ENCODE measurements around the gene NDUFA12.
"Not testable (repeated sequence)": the region's sequence is repeated elsewhere in the genome, so short reads cannot be mapped to it uniquely, and the experiment has no call there.

The NDUFA12 gene

GRCh38 chr12:95003213-95003920, at the start of gene NDUFA12:
NDUFA12 (minus strand) TSS chr12:95003697; CDS start chr12:95003680, 17 bp downstream.
- DNase-seq (ENCODE audit: low read depth): peak; percentile 91

- no peak for DNase-seq (ENCODE audit: low read depth)
These were observed 47.7 kb upstream of the NDUFA12 start for GRCh38 chr12:95051241-95051640.

DNA sequence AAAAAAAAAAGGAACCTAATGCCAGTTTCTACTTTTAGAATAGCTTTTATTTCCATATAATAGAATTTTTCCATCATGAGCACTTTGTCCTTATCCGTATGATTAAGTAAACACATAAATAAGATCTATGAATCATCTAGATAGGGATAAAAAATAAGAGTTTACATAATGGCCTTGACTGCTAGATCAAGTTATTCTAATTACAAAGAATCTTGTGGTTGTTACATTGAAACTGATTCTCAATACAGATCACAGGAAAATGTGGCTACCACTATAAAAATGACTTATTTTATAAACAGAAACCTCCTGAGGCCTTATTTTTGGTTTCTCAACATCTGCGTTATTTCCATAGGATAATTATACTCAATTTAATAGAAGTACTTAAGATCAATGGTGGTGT, 34.4 kb upstream of the NDUFA12 start:
- DNase-seq (ENCODE audit: low read depth): no peak

DNA sequence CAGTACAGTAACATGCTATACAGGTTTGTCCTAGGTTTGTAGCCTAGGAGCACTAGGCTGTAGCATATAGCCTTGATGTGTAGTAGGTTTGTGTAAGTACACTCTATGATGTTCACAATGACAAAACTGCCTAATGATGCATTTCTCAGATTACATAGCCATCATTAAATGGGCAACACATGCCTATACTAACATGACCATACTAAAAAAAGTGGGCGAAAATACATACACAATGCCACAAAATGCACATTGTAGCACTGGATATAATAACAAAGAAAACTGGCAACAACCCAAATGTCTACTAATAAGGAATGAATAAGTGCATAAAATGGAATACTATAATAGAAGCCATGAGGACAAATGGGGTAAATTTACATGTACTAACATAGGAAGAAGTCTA, 31.3 kb upstream of the NDUFA12 start:
- DNase-seq (ENCODE audit: low read depth): no peak

GRCh38 chr12:95022477-95022876, 19.0 kb upstream of the NDUFA12 start:
- no peak for DNase-seq (ENCODE audit: low read depth)

GRCh38 chr12:95017482-95017881, 14.0 kb upstream of the NDUFA12 start:
- DNase-seq (ENCODE audit: low read depth): no peak

DNA sequence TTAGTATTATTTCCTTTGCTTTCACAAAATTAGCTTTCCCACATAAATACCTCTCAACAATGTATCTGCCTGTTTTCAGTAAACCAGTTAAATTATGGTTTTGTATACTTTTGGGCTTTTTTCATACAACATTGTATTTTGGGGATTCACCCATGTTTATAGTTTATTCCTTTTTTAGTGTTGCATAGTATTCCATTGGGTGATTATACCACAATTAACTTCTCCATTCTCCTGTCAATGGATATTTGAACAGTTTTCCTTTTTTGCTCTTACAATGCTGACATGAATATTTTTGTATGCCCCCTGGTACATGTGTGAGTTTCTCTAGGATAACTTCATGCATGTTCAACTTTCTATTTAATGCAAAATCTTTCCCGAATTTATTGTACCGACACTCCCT, 12.6 kb upstream of the NDUFA12 start:
- no peak for DNase-seq (ENCODE audit: low read depth)

DNA sequence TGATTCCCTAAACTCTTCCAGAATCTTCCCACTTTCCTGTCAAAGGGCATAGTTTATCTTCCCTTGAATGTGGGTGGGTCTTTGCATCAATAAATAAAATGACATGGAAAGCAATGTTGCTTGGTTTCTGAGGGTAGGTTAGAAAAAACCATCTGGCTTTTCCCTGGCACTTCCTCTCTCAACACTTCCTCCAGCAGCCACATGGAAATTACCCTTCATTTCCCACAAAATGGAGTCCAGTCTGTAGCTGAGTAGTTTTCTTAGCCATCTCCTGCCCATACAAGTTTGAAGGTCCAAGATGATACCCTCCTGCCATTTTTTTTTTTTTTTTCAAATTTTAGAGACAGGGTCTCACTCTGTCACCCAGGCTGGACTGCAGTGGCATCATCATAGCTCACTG, 11.1 kb upstream of the NDUFA12 start:
- DNase-seq (ENCODE audit: low read depth): no peak

- DNase-seq (ENCODE audit: low read depth): no peak
These were observed 2.7 kb upstream of the NDUFA12 start for GRCh38 chr12:95006206-95006605.

DNA sequence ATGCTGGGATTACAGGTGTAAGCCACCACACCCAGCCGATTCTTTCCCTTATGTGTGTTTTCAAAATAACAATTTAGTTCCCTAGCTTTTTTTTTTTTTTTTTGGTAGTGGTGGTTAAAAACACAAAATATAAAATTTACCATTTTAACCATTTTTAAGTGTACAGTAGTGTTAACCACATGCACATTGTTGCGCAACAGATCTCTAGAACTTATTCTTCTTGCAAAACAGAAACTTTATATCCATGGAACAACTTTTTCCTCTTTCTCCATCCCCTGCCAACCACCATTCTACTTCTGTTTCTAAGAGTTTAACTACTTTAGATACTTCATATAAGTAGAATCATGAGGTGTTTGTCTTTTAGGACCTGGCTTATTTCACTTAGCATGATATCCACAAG, 1.1 kb upstream of the NDUFA12 start:
- no peak for DNase-seq (ENCODE audit: low read depth)

- DNase-seq (ENCODE audit: low read depth): no peak
These were observed 400 bp upstream of the NDUFA12 start for GRCh38 chr12:95003921-95004272.

- DNase-seq (ENCODE audit: low read depth): no peak
These were observed 743 bp downstream of the NDUFA12 start for GRCh38 chr12:95002754-95003153.

DNA sequence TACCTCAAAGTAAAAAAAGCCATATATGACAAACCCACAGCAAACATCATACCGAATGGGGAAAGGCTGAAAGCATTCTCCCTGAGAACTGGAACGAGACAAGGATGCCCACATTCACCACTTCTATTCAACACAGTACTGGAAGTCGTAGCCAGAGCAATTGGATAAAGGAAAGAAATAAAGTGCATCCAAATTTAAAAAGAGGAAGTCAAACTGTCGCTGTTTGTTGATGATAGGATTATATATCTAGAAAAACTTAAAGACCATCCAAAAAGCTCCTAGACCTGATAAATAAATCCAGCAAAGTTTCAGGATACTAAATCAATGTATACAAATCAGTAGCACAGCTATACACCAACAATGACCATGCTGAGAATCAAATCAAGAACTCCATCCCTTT, 5.2 kb downstream of the NDUFA12 start:
- no peak for DNase-seq (ENCODE audit: low read depth)

DNA sequence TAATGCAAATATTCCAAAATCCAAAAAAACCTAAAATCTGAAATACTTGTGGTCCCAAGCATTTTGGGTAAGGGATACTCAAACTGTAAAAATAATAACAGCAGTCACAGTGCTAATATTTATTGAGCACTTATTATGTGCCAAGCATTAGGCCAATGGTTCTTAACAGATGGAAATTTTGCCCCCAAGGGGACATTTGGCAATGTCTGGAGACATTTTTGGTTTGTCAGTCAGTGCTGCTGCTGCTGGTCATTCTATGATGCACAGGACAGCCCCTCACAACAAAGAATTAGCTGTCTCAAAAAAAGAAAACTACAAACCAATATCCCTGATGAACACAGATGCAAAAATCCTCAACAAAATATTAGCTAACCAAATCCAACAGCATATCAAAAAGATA, 5.8 kb downstream of the NDUFA12 start:
- no peak for DNase-seq (ENCODE audit: low read depth)

DNA sequence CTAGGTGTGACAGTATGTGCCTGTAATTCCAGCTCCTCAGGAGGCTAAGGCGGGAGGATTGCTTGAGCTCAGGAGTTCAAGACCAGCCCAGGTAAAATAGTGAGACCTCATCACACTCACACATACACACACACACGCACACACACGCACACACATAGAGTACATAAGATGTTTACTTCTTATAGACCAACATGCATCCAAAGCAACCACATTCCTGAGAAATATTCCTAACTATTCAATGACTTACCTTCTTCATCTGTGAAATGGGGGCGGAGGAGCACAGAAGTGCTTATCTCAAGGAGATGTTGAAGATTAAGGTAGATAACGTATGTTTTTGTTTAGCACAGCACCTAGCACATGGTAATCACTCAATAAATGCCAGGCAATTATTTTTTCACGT, 6.4 kb downstream of the NDUFA12 start:
- DNase-seq (ENCODE audit: low read depth): no peak

- DNase-seq (ENCODE audit: low read depth): no peak
These were observed 9.2 kb downstream of the NDUFA12 start for GRCh38 chr12:94994312-94994711.

GRCh38 chr12:94993855-94994254, 9.6 kb downstream of the NDUFA12 start:
- not testable (repeated sequence) for DNase-seq (ENCODE audit: low read depth)

DNA sequence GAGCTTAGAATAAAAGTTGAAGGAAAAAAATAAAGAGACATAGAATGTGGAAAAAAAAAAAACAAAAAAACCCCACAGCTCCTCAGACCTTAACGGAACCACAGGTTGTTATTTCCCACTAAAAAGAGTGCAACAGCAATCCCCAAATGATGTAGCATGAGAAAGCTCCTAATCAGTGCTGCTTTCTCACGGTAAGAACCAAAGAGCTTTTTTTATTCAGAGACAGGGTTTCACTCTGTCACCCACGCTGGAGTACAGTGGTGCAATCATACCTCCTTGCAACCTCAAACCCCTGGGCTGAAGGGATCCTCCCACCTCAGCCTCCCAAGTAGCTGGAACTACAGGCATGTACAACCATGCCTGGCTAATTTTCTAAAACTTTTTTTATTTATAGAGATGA, 13.3 kb downstream of the NDUFA12 start:
- DNase-seq (ENCODE audit: low read depth): no peak

- DNase-seq (ENCODE audit: low read depth): no peak
These were observed 15.0 kb downstream of the NDUFA12 start for GRCh38 chr12:94988471-94988870.

- DNase-seq (ENCODE audit: low read depth): no peak
These were observed 15.7 kb downstream of the NDUFA12 start for GRCh38 chr12:94987801-94988200.

DNA sequence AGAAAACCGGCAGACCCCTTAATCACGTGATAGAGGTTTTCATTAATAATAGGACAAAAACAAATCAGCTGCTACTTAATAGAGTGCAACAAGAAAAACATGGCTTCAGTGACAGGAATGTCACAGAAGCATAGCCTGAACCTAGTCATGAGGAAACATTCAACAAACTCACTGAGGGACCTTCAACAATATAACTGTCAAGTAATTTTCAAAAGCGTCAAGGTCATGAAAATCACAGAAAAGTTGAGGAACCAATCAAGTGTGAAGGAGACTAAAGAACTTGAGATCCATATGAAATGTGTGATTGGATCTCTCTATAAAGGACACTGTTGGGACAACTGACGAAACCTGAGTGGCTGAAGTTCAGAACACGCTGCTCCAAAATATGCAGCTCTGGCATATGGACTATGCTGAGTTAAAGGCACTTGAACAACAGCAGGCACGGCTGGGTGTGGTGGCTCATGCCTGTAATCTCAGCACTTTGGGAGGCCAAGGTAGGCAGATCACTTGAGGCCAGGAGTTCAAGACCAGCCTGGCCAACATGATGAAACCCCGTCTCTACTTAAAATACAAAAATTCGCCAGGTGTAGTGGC, 16.3 kb downstream of the NDUFA12 start:
- DNase-seq (ENCODE audit: low read depth): no peak

- not testable (repeated sequence) for DNase-seq (ENCODE audit: low read depth)
These were observed 18.4 kb downstream of the NDUFA12 start for GRCh38 chr12:94985099-94985498.

- no peak for DNase-seq (ENCODE audit: low read depth)
These were observed 20.2 kb downstream of the NDUFA12 start for GRCh38 chr12:94983321-94983720.

DNA sequence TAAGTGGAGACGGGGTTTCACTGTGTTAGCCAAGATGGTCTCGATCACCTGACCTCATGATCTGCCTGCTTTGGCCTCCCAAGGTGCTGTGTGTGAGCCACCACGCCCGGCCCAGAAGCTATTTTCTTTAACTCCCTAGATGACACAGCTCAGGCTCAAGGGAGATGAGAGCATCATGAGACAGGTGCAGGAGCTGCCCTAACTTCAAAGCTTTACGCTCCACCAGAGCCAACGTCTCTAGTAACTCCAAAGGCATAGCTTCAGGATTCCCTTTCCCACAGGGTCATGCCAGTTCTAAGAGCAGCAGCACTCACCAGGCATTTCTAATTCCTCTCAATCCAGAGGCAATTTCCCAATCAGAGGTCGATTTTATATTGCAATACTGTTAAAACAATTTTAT, 21.0 kb downstream of the NDUFA12 start:
- no peak for DNase-seq (ENCODE audit: low read depth)
